ENCODE measurements around the gene UNC5B.
A peak's percentile ranks its signal among the peaks of the same experiment; 100 is the strongest.

Gene UNC5B

DNA sequence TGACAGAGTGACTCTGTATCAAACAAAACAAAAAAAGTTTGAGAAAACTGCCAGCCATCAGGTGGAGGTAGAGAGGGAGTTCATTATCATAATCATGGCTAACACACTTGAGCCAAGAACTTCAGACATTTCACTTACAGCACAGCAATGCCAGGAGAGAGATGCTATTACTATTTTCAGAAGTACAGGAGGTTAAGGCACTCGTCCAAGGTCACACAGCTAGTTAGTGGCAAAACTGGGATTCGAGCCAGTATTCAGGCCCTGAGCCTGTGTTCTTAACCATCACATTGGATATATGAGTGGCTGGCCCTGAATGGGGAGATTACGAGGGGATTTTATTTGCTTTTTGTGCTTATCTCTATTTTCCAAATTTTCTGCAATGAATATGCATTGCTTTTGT is 24.8 kb upstream of the UNC5B start:
- Histone ChIP-seq H3K4me2 (no peak overlapping the region), H3K9me3 (replicated peaks in 1 of 11) (no peaks in the 10 kb centered on the region), H3K36me3 (no peaks in the 10 kb centered on the region), H3K27me3 (no peaks in the 10 kb centered on the region), H3K27ac (no peak overlapping the region), H4K20me1 (no peaks in the 10 kb centered on the region; a peak in 1 of 22 replicates), H3K4me1 (peaks cover 0 to 16% (median 9%) of the 10 kb centered on the region in 10 experiments; a peak in 14 of 20 replicates), H3K4me3 (no peak overlapping the region), H3K9ac (no peak overlapping the region)
- no peak for TF ChIP-seq Cebpa-rat (IDR thresholded peaks at IDR 0.05)

DNA sequence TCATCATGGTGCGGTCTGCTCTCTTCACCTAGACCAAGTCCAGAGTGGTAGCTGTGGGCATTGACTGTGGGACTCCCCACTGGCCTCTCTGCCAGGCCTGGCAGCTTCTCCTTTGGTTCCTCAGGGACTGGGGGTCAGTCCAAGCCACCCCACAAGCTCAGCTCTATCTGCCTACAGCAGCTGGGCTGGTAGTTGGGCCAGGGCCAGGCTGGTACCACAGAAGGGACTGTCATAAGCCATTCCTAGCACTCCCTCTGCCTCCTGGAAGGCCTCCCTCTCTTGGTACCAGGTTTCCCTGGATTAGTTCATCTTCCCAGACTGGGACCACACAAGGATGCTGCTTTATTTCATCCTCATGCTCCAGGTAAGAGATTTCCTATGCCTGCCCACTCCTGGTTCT is 24.2 kb upstream of the UNC5B start:
- Histone ChIP-seq H3K4me3 (no peak overlapping the region), H4K20me1 (no peaks in the 10 kb centered on the region; a peak in 1 of 22 replicates), H3K36me3 (no peaks in the 10 kb centered on the region), H3K27me3 (no peaks in the 10 kb centered on the region), H3K4me1 (peaks cover 0 to 16% (median 9%) of the 10 kb centered on the region in 10 experiments; a peak in 14 of 20 replicates), H3K9ac (0 out of 22 replicates have a peak overlapping the region, but pooled peaks of 1 of the 11 experiments have one; percentile 32), H3K9me3 (replicated peaks in 1 of 11) (no peaks in the 10 kb centered on the region), H3K27ac (no peak overlapping the region), H3K4me2 (peak overlapping the region in 7 of 11 experiments; percentile 43 to 69 (median 49); a peak in 15 of 22 replicates)
- TF ChIP-seq Cebpa-rat (IDR thresholded peaks at IDR 0.05), result no peak

DNA sequence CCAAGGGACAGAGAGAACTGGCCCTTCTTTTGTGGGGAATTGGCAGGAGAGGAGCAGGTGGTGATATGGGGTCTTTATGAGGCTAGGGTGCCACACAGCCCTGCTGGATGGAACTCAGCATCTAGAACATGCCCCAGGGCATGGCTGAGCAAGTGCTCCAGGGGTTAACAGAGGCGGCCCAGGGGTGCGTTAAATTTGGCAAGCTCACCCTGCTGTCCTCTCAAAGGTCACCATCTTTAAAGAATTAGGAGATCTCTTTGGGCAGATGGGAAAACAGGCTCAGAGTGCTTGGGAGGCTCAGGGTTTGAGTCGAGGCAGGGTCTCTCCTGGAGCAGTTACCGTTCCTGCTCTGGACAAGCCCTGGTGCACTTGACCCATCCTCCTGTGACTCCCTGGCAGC is 21.4 kb upstream of the UNC5B start:
- no peak for TF ChIP-seq Cebpa-rat (IDR thresholded peaks at IDR 0.05)

DNA sequence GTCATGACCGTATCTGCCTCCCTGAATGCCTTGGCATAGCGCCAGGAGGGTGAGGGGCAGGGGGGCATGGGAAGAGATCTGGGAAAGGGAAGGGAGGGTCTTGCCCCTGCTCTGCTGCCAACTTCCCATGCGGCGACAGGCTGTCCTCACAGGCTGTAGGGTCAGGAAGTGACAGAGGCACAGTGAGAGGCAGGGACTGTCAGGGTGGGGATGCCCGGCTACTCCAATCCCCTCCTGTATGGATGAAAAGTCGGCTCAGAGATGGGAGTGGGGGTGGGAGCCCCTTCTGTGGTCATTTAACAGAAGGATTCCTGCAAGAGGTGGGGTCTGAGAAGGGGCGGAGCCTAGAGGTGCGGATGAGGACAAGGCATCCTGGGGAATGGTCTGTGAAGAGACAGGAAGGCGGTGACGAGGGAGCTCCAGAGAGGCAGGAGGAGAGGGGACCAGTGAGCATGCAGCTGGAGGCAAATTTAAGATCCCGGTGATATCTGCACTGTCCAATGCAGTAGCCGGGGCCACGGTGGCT is 20.8 kb upstream of the UNC5B start:
- no peak for TF ChIP-seq Cebpa-rat (IDR thresholded peaks at IDR 0.05)
- no peaks in the 10 kb centered on the region; a peak in 1 of 22 replicates for H4K20me1 ChIP-seq
- H3K9me3 ChIP-seq (replicated peaks in 1 of 11), result peaks cover 6 to 10% (median 7%) of the 10 kb centered on the region in 11 experiments
- H3K4me3 ChIP-seq, result no peak overlapping the region
- H3K27ac ChIP-seq, result no peak overlapping the region
- H3K36me3 ChIP-seq, result no peaks in the 10 kb centered on the region
- H3K4me1 ChIP-seq, result peaks cover 0 to 12% (median 9%) of the 10 kb centered on the region in 10 experiments; a peak in 14 of 20 replicates
- H3K9ac ChIP-seq, result no peak overlapping the region
- H3K4me2 ChIP-seq, result no peak overlapping the region
- no peaks in the 10 kb centered on the region for H3K27me3 ChIP-seq

More for the DNA sequence above, 21.4 kb upstream of the UNC5B start:
- Histone ChIP-seq H3K27ac (no peak overlapping the region), H3K4me3 (no peak overlapping the region), H4K20me1 (no peaks in the 10 kb centered on the region; a peak in 1 of 22 replicates), H3K9me3 (replicated peaks in 1 of 11) (peaks cover 0 to 4% (median 1%) of the 10 kb centered on the region in 11 experiments; a peak in 16 of 22 replicates), H3K9ac (no peak overlapping the region), H3K27me3 (no peaks in the 10 kb centered on the region), H3K36me3 (no peaks in the 10 kb centered on the region), H3K4me2 (no peak overlapping the region), H3K4me1 (peaks cover 0 to 12% (median 9%) of the 10 kb centered on the region in 10 experiments; a peak in 14 of 20 replicates)

DNA sequence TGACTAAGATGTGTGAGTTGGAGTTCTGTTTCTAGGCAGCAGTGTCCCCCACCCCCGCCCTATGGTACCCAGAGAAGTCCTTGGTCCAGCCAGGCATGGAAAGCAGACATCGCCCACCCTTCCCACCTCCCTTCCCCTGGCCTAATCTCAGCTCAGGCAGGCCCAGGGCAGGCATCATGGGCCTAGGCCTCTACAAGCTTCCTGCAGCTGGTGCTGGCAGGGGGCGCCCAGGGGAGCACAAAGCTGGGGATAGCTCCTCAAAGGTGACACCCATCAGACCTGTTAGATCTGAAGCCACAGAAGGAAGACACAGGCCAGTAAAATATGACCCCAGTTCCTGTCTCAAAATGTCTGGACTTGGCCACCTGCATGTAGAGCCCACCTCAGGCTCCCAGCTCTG is 18.9 kb upstream of the UNC5B start:
- Histone ChIP-seq H3K9ac (no peak overlapping the region), H3K27me3 (no peaks in the 10 kb centered on the region), H3K4me2 (no peak overlapping the region), H3K4me3 (no peak overlapping the region), H3K9me3 (replicated peaks in 1 of 11) (peaks cover 25 to 29% (median 26%) of the 10 kb centered on the region in 11 experiments), H3K36me3 (no peaks in the 10 kb centered on the region), H4K20me1 (no peaks in the 10 kb centered on the region; a peak in 1 of 22 replicates), H3K4me1 (peaks cover 0 to 7% (median 3%) of the 10 kb centered on the region in 10 experiments; a peak in 14 of 20 replicates), H3K27ac (no peak overlapping the region)
- no peak for TF ChIP-seq Cebpa-rat (IDR thresholded peaks at IDR 0.05)

DNA sequence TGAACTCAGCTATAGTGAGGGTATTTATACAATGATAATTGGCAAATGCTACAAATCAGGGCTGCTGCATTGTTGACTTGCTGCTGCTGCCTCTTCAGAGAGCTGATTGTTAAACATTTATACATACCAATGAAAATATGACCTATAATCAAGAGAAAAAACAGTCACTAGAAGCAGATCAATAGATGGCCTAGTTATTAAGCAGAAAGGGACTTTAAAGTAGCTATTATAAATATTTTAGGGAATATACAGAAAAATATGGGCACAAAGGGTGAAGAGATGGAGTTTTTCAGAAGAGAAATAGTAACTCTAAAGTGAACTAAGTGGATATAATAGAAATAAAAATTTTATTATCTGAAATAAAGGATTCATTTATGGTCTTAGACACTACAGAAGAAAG is 14.4 kb upstream of the UNC5B start:
- Histone ChIP-seq H3K36me3 (no peaks in the 10 kb centered on the region), H3K9ac (no peak overlapping the region), H3K4me2 (no peak overlapping the region), H3K9me3 (replicated peaks in 1 of 11) (peaks cover 31 to 47% (median 39%) of the 10 kb centered on the region in 11 experiments), H4K20me1 (no peaks in the 10 kb centered on the region), H3K4me3 (no peak overlapping the region), H3K27me3 (no peaks in the 10 kb centered on the region), H3K27ac (no peak overlapping the region), H3K4me1 (0 out of 20 replicates have a peak, but pooled peaks cover 0 to 4% (median 0%) of the 10 kb centered on the region in 10 experiments)
- no peak for TF ChIP-seq Cebpa-rat (IDR thresholded peaks at IDR 0.05)

DNA sequence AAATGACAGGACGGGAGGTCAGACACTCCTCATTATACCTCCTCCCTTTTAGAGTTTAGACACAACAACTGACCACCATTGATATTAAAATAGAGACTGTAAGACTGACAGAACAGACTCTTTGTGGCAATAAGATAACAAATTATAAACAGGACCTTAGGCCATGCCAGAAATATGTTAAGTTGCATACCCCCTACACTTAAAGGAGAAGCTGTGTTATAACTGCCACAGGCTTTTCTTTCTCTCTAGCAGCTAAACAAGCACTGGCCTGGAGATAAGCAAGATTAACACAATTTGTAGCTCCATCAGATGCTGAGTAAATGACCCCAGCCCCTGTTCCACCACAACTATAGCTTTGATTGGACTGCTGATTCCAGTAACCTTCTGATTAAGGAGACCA is 10.5 kb upstream of the UNC5B start:
- H4K20me1 ChIP-seq, result no peaks in the 10 kb centered on the region; a peak in 1 of 22 replicates
- peaks cover 22 to 35% (median 28%) of the 10 kb centered on the region in 11 experiments for H3K9me3 ChIP-seq (replicated peaks in 1 of 11)
- no peak for TF ChIP-seq Cebpa-rat (IDR thresholded peaks at IDR 0.05)

DNA sequence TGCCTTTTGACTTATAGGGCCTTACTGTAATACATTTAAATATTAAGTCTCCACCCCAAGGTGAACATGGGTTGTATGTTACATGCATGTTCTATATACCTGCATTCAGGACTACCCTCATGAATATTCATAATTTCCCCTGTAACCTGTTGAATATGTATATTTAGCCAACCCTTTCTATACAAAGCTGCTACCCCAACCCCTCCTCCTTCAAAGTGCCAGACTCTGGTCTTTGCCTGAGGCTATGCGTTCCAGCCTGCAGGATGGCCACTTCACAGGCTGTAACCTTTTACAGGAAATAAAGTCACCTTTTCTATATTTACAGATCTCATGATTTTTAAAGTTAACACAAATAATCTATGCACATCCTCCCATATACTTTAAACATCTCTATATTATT is 10.1 kb upstream of the UNC5B start:
- no peak overlapping the region for H3K4me2 ChIP-seq
- no peak overlapping the region for H3K4me3 ChIP-seq
- no peaks in the 10 kb centered on the region; a peak in 1 of 22 replicates for H4K20me1 ChIP-seq
- no peak overlapping the region for H3K27ac ChIP-seq
- no peaks in the 10 kb centered on the region for H3K27me3 ChIP-seq
- H3K9me3 ChIP-seq (replicated peaks in 1 of 11), result peaks cover 18 to 30% (median 24%) of the 10 kb centered on the region in 11 experiments
- H3K4me1 ChIP-seq, result no peaks in the 10 kb centered on the region
- H3K9ac ChIP-seq, result no peak overlapping the region
- TF ChIP-seq Cebpa-rat (IDR thresholded peaks at IDR 0.05), result no peak
- no peaks in the 10 kb centered on the region for H3K36me3 ChIP-seq

More for the DNA sequence above, 10.5 kb upstream of the UNC5B start:
- no peaks in the 10 kb centered on the region for H3K27me3 ChIP-seq
- no peaks in the 10 kb centered on the region for H3K36me3 ChIP-seq
- no peak overlapping the region for H3K27ac ChIP-seq
- no peak overlapping the region for H3K9ac ChIP-seq
- no peak overlapping the region for H3K4me3 ChIP-seq
- no peak overlapping the region for H3K4me2 ChIP-seq
- no peaks in the 10 kb centered on the region for H3K4me1 ChIP-seq

DNA sequence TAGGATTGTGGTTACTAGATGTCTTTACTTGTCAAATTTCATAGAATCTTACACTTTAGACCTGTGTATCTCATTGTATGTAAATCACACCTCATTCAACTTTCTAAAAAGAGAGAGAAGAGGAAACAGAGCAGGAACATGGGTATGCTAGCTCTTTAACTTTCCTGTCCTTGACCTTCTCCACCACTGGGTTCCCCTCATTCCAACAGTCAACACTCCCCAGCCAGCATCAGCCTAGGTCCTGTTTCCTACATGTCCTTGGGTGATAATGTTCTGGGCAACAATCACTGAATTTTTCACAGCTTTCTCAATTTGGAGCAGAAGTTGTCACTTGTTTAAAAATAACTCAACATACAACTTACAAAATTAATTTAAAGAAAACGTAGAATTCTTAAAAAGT is 9.2 kb upstream of the UNC5B start:
- Histone ChIP-seq H3K36me3 (no peaks in the 10 kb centered on the region), H3K27ac (no peak overlapping the region), H3K9ac (no peak overlapping the region), H3K4me2 (no peak overlapping the region), H3K27me3 (no peaks in the 10 kb centered on the region), H3K4me3 (no peak overlapping the region), H4K20me1 (no peaks in the 10 kb centered on the region; a peak in 1 of 22 replicates), H3K9me3 (replicated peaks in 1 of 11) (peaks cover 10 to 22% (median 16%) of the 10 kb centered on the region in 11 experiments), H3K4me1 (no peaks in the 10 kb centered on the region)
- no peak for TF ChIP-seq Cebpa-rat (IDR thresholded peaks at IDR 0.05)

DNA sequence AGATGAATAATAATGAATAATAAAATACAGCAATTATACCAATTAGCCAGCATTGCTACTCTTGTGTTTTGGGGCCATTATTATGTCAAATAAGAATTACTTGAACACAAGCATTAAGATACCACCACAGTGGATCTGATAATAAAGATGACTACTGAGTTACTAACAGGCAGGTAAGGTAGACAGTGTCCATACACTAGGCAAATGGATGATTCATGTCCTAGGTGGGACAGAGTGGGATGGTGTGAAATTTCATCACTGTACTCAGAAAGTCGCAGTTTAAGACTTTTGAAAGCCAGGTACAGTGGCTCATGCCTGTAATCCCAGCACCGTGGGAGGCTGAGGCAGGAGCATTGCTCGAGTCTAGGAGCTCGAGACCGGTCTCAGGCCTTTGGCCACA is 8.7 kb upstream of the UNC5B start:
- Histone ChIP-seq H4K20me1 (no peaks in the 10 kb centered on the region; a peak in 1 of 22 replicates), H3K9me3 (replicated peaks in 1 of 11) (peaks cover 4 to 16% (median 10%) of the 10 kb centered on the region in 11 experiments), H3K4me2 (no peak overlapping the region), H3K36me3 (no peaks in the 10 kb centered on the region), H3K9ac (no peak overlapping the region), H3K27ac (no peak overlapping the region), H3K4me3 (no peak overlapping the region), H3K4me1 (peaks cover 0 to 2% (median 0%) of the 10 kb centered on the region in 10 experiments; a peak in 5 of 20 replicates), H3K27me3 (no peaks in the 10 kb centered on the region)
- no peak for TF ChIP-seq Cebpa-rat (IDR thresholded peaks at IDR 0.05)

Data from BLaER1 treated with 17β-estradiol and CSF1 and Interleukin-3, amounts not matched to agents 10 nM and 100 nM (cell line).